ENCODE measurements around the gene RFXAP.
"Not testable (repeated sequence)": the region's sequence is repeated elsewhere in the genome, so short reads cannot be mapped to it uniquely, and the experiment has no call there.

Gene RFXAP

DNA sequence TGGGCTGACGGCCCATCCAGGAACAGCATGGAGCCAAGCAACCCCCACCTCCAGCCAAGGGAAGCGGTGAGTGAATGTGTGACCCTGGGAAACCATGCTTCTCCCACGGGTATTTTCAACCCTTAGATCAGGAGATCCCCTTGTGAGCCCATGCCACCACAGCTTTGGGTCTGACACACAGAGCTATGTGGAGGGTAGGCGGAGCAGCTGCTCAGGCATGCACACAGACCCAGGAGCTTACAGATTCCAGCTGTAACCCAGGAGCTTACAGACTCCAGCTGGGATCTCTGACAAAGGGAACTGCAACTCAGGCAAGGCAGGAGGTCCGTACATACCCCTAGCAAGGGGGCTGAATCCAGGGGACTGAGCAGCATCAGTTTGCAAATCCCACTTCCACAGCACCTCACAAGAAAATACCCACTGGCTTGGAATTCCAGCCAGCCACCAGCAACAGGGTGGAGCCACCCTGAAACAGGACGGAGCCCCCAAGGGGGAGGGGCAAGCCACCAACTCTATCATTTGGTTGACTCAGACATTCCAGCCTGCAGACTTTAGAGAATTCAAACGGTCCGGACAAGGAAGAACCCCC is 40.8 kb upstream of the RFXAP start:
- Histone ChIP-seq H3K4me3 (ENCODE audit: low read length) (no peak overlapping the region), H3F3A (ENCODE audit: control insufficient read depth, insufficient read depth) (no peaks in the 10 kb centered on the region), H3K36me3 (ENCODE audit: control insufficient read depth, low read length) (no peaks in the 10 kb centered on the region), H3K4me1 (ENCODE audit: control insufficient read depth, low read length) (no peaks in the 10 kb centered on the region), H3K9me2 (replicated peaks; ENCODE audit: control insufficient read depth, low read length) (no peaks in the 10 kb centered on the region), H3K4me2 (ENCODE audit: low read length) (no peak overlapping the region), H3K27ac (ENCODE audit: low read depth, low read length) (no peak overlapping the region), H3K9me3 (ENCODE audit: control insufficient read depth, insufficient read depth, low read length) (no peaks in the 10 kb centered on the region), H4K20me1 (ENCODE audit: control insufficient read depth, insufficient read depth, low read depth, low read length) (no peaks in the 10 kb centered on the region), H3K27me3 (ENCODE audit: control insufficient read depth, low read length) (peaks cover 7% of the 10 kb centered on the region; the same call in 1 of the 2 replicates), H3K79me2 (ENCODE audit: control insufficient read depth, low read length) (no peaks in the 10 kb centered on the region)
- TF ChIP-seq EZH2phosphoT487 (IDR thresholded peaks at IDR 0.05; ENCODE audit: borderline replicate concordance, low read length) = no peak
- TF ChIP-seq, protein P1, sequence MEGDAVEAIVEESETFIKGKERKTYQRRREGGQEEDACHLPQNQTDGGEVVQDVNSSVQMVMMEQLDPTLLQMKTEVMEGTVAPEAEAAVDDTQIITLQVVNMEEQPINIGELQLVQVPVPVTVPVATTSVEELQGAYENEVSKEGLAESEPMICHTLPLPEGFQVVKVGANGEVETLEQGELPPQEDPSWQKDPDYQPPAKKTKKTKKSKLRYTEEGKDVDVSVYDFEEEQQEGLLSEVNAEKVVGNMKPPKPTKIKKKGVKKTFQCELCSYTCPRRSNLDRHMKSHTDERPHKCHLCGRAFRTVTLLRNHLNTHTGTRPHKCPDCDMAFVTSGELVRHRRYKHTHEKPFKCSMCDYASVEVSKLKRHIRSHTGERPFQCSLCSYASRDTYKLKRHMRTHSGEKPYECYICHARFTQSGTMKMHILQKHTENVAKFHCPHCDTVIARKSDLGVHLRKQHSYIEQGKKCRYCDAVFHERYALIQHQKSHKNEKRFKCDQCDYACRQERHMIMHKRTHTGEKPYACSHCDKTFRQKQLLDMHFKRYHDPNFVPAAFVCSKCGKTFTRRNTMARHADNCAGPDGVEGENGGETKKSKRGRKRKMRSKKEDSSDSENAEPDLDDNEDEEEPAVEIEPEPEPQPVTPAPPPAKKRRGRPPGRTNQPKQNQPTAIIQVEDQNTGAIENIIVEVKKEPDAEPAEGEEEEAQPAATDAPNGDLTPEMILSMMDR (IDR thresholded peaks at IDR 0.05; ENCODE audit: low read depth, low read length, poor library complexity, severe bottlenecking) = no peak

GRCh38 chr13:36783890-36784289 is 35.1 kb upstream of the RFXAP start:
- H3K4me1 ChIP-seq (ENCODE audit: control insufficient read depth, low read length) = no peaks in the 10 kb centered on the region
- H3F3A ChIP-seq (ENCODE audit: control insufficient read depth, insufficient read depth) = no peaks in the 10 kb centered on the region
- H3K36me3 ChIP-seq (ENCODE audit: control insufficient read depth, low read length) = no peaks in the 10 kb centered on the region
- no peak overlapping the region for H3K4me3 ChIP-seq (ENCODE audit: low read length)
- H3K27me3 ChIP-seq (ENCODE audit: control insufficient read depth, low read length) = no peaks in the 10 kb centered on the region
- no peaks in the 10 kb centered on the region for H3K79me2 ChIP-seq (ENCODE audit: control insufficient read depth, low read length)
- H3K9me2 ChIP-seq (replicated peaks; ENCODE audit: control insufficient read depth, low read length) = no peaks in the 10 kb centered on the region
- no peak overlapping the region for H3K4me2 ChIP-seq (ENCODE audit: low read length)
- no peaks in the 10 kb centered on the region for H3K9me3 ChIP-seq (ENCODE audit: control insufficient read depth, insufficient read depth, low read length)
- TF ChIP-seq, protein P1 (IDR thresholded peaks at IDR 0.05; ENCODE audit: low read depth, low read length, poor library complexity, severe bottlenecking) = no peak
- no peak for TF ChIP-seq EZH2phosphoT487 (IDR thresholded peaks at IDR 0.05; ENCODE audit: borderline replicate concordance, low read length)
- H4K20me1 ChIP-seq (ENCODE audit: control insufficient read depth, insufficient read depth, low read depth, low read length) = no peaks in the 10 kb centered on the region
- no peak overlapping the region for H3K27ac ChIP-seq (ENCODE audit: low read depth, low read length)

- H3K79me2 ChIP-seq (ENCODE audit: control insufficient read depth, low read length); H3K9me3 ChIP-seq (ENCODE audit: control insufficient read depth, insufficient read depth, low read length); H3K4me2 ChIP-seq (ENCODE audit: low read length); H3K27me3 ChIP-seq (ENCODE audit: control insufficient read depth, low read length); H3F3A ChIP-seq (ENCODE audit: control insufficient read depth, insufficient read depth); H3K36me3 ChIP-seq (ENCODE audit: control insufficient read depth, low read length); H4K20me1 ChIP-seq (ENCODE audit: control insufficient read depth, insufficient read depth, low read depth, low read length); H3K4me1 ChIP-seq (ENCODE audit: control insufficient read depth, low read length); H3K4me3 ChIP-seq (ENCODE audit: low read length); H3K9me2 ChIP-seq (replicated peaks; ENCODE audit: control insufficient read depth, low read length); H3K27ac ChIP-seq (ENCODE audit: low read depth, low read length): not testable (repeated sequence)
Measured at GRCh38 chr13:36786175-36786574, 32.8 kb upstream of the RFXAP start.

GRCh38 chr13:36787181-36787580 is 31.8 kb upstream of the RFXAP start:
- Histone ChIP-seq H3K4me1 (ENCODE audit: control insufficient read depth, low read length) (no peaks in the 10 kb centered on the region), H3K79me2 (ENCODE audit: control insufficient read depth, low read length) (no peaks in the 10 kb centered on the region), H3K9me2 (replicated peaks; ENCODE audit: control insufficient read depth, low read length) (no peaks in the 10 kb centered on the region), H3K4me2 (ENCODE audit: low read length) (no peak overlapping the region), H3F3A (ENCODE audit: control insufficient read depth, insufficient read depth) (no peaks in the 10 kb centered on the region), H3K36me3 (ENCODE audit: control insufficient read depth, low read length) (no peaks in the 10 kb centered on the region), H3K27ac (ENCODE audit: low read depth, low read length) (no peak overlapping the region), H3K27me3 (ENCODE audit: control insufficient read depth, low read length) (no peaks in the 10 kb centered on the region), H4K20me1 (ENCODE audit: control insufficient read depth, insufficient read depth, low read depth, low read length) (no peaks in the 10 kb centered on the region), H3K9me3 (ENCODE audit: control insufficient read depth, insufficient read depth, low read length) (no peaks in the 10 kb centered on the region), H3K4me3 (ENCODE audit: low read length) (no peak overlapping the region)
- TF ChIP-seq, protein P1 (IDR thresholded peaks at IDR 0.05; ENCODE audit: low read depth, low read length, poor library complexity, severe bottlenecking) = no peak
- no peak for TF ChIP-seq EZH2phosphoT487 (IDR thresholded peaks at IDR 0.05; ENCODE audit: borderline replicate concordance, low read length)
